Neural progenitor cell (in vitro differentiated cells): ENCODE measurements around the gene SKA2.

Experiments used
- EZH2 ChIP-seq: fragments of 200-600 bp; sonication (generic); IDR thresholded peaks from 2 replicates; pipeline ENCODE4 v1.6.1; 2017; ENCODE audit warnings: antibody characterized with exemption, mild to moderate bottlenecking, moderate library complexity
- TF ChIP-seq, protein P1 (sequence below): fragments of 200-600 bp; sonication (generic); IDR thresholded peaks from 2 replicates; pipeline ENCODE4 v1.5.1; 2017; ENCODE audit warnings: antibody characterized with exemption, mild to moderate bottlenecking

DNA sequence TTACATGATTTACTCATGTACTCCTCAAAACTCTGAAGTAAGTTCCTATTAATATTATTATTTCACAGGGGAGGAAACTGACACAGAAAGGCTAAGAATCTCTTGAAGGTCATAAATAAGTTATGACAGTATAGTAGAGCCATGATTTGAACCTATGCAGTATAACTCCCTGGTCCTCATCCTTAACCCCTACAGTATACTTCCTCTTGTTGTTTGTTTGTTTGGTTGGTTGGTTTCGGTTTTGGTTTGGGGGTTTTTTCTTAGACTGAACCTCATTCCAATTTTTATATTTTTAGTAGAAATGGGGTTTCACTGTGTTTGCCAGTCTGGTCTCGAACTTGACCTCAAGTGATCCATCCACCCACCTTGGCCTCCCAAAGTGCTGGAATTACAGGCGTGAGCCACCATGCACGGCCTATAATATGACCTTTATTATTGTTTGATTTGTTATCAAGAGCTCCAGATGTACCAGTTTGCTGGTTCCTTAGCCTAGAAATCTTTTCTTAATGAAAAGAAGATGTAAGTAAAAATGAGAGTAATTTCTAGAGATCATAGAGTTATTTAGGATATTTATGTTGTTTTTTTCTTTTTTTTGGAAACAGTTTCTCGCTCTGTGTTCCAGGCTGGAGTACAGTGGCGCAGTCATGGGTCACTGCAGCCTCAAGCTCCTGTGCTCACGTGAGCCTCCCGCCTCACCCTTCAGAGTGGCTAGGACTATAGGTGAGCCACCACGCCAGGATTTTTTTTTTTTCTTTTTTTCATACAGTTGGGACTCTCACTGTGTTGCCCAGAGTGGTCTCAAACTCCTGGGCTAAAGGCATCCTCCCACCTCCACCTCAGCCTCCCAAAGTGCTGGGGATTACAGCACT, 5.4 kb upstream of the SKA2 start:
- TF ChIP-seq EZH2 = no peak
- TF ChIP-seq, protein P1, sequence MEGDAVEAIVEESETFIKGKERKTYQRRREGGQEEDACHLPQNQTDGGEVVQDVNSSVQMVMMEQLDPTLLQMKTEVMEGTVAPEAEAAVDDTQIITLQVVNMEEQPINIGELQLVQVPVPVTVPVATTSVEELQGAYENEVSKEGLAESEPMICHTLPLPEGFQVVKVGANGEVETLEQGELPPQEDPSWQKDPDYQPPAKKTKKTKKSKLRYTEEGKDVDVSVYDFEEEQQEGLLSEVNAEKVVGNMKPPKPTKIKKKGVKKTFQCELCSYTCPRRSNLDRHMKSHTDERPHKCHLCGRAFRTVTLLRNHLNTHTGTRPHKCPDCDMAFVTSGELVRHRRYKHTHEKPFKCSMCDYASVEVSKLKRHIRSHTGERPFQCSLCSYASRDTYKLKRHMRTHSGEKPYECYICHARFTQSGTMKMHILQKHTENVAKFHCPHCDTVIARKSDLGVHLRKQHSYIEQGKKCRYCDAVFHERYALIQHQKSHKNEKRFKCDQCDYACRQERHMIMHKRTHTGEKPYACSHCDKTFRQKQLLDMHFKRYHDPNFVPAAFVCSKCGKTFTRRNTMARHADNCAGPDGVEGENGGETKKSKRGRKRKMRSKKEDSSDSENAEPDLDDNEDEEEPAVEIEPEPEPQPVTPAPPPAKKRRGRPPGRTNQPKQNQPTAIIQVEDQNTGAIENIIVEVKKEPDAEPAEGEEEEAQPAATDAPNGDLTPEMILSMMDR = no peak
